WERI-Rb-1 (cell line): ENCODE results near the gene DDI2.

Source experiments
- DNase-seq: peaks from one replicate; pipeline ENCODE4 v3.0.0-alpha.2; 2020
- H3K27ac ChIP-seq: fragments of 250-450 bp; sonication (Bioruptor Pico); 2 replicates; pipeline ENCODE4 v1.5.1; 2020; ENCODE audit warnings: mild to moderate bottlenecking, moderate library complexity
- H3K27me3 ChIP-seq: fragments of 250-450 bp; sonication (Bioruptor Pico); 2 replicates; pipeline ENCODE4 v1.5.1; 2021; ENCODE audit warnings: mild to moderate bottlenecking, low read depth, moderate library complexity; ENCODE audit not compliant: insufficient read depth, severe bottlenecking
- H3K36me3 ChIP-seq: fragments of 250-450 bp; sonication (Bioruptor Pico); 2 replicates; pipeline ENCODE4 v1.5.1; 2020; ENCODE audit warnings: mild to moderate bottlenecking, moderate library complexity
- H3K4me3 ChIP-seq: 2 replicates; pipeline ENCODE4 v1.5.1; 2011; ENCODE audit warnings: low read depth, mild to moderate bottlenecking, control low read depth, low read length
- H3K9me3 ChIP-seq: fragments of 250-450 bp; sonication (Bioruptor Pico); 2 replicates; pipeline ENCODE4 v1.5.1; 2021; ENCODE audit warnings: mild to moderate bottlenecking, moderate library complexity; ENCODE audit not compliant: severe bottlenecking
- TF ChIP-seq, protein P1 (sequence below): IDR thresholded peaks from 2 replicates; pipeline ENCODE4 v1.5.1; 2011; ENCODE audit warnings: low read depth, mild to moderate bottlenecking, control low read depth, inconsistent platforms, low read length

The DDI2 gene

DNA sequence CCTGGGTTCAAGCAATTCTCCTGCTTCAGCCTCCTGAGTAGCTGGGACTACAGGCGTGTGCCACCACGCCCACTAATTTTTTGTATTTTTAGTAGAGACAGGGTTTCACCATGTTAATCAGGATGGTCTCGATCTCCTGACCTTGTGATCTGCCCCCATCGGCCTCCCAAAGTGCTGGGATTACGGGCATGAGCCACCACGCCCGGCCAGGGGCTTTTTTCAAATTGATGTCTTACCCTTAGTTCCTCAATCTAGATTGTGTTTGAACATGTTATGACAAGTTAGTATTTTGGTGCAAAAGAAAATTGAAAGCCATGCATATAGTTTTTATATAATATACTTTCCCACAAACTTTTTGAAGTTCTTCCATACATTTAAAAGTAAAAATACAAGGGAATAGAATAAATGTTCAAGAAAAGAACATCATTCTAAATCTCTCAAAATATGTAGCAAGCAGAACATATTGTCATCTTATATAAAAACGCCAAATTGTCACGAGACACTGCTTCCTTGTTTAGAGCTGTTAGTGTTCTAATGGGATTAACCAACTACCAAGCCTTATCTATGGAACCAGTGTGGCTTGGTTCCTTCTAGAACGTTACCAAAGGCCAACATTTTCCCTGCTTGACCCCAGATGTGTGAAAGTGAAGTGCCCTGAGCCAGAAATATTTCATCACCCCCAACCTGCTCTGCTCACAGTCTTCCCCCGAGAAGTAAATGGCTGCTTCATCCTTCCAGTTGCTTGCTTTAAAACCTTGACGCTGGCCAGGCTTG lies 57.3 kb downstream of the DDI2 start:
- H3K27ac ChIP-seq: no peak overlapping the region
- no peak for DNase-seq
- TF ChIP-seq, protein P1, sequence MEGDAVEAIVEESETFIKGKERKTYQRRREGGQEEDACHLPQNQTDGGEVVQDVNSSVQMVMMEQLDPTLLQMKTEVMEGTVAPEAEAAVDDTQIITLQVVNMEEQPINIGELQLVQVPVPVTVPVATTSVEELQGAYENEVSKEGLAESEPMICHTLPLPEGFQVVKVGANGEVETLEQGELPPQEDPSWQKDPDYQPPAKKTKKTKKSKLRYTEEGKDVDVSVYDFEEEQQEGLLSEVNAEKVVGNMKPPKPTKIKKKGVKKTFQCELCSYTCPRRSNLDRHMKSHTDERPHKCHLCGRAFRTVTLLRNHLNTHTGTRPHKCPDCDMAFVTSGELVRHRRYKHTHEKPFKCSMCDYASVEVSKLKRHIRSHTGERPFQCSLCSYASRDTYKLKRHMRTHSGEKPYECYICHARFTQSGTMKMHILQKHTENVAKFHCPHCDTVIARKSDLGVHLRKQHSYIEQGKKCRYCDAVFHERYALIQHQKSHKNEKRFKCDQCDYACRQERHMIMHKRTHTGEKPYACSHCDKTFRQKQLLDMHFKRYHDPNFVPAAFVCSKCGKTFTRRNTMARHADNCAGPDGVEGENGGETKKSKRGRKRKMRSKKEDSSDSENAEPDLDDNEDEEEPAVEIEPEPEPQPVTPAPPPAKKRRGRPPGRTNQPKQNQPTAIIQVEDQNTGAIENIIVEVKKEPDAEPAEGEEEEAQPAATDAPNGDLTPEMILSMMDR: no peak
- no peaks in the 10 kb centered on the region for H3K27me3 ChIP-seq
- H3K9me3 ChIP-seq: peaks cover 3% of the 10 kb centered on the region
- no peak overlapping the region for H3K4me3 ChIP-seq
- H3K36me3 ChIP-seq: no peaks in the 10 kb centered on the region

DNA sequence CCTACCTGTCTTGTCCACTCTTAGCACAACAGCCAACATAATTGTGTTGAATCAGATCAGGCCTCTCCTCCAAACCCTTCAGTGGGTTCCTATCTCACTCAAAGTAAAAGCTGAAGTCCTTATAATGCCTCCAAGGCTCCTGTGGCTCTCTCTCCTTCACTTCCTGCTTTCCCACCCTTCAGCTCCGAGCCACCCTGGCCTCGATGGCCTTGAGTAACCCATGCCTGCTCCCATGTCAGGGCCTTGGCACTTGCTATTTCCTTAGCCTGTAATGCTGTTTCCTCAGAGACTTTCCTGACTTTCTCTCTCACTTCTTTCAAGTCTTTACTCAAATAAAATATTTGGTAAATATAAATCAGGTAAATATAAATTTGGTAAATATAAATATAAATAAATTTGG lies 58.8 kb downstream of the DDI2 start:
- H3K36me3 ChIP-seq: no peaks in the 10 kb centered on the region
- no peak overlapping the region for H3K27ac ChIP-seq
- no peak for DNase-seq
- H3K27me3 ChIP-seq: no peaks in the 10 kb centered on the region
- peaks cover 3% of the 10 kb centered on the region for H3K9me3 ChIP-seq
- no peak overlapping the region for H3K4me3 ChIP-seq
- TF ChIP-seq, protein P1: no peak

DNA sequence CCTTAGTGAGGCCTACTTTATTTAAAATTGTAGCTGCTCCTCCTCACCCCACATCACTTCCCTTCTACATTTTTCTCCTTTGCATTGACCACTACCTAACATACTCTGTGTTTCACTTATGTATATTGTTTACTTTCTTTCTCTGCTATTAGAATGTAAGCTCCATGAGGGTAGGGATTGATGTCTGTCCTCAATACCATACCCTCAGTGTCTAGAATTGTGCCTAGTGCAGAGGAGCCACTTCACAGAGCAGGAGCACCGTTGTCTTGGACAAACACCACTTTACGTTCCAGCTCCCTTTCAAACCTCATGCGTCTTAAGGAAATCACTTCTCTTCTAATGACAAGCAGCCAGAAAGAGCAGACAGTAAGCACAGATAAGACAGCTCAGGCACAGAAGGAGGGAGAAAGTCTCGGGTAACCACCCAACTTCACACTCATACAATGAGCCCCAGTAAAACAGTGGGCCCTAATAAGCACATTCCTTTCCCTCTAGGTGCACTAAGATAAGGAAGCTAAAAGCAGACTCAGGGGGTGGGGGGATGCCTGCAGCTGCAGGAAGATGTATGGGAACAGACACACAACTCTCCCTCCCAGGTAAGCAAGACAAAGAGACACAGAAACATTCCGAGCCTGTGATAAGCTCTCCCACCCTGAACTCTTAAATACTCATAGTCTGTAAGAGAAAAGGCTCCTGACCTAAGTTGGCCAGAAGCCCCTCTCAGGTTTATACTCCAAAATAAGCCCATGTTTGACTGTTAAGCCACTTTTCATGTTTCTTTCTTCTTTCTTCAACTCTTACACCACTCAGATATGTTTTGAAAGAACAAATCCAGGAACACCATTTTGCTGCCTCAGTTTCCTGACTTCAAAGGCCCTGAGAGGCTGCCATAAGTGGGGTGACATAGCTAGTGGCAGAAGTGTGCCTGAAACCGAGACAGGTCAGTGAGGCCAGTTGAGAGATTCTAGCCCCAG lies 59.7 kb downstream of the DDI2 start:
- Histone ChIP-seq H3K9me3 (peaks cover 3% of the 10 kb centered on the region), H3K27me3 (no peaks in the 10 kb centered on the region), H3K4me3 (no peak overlapping the region), H3K27ac (no peak overlapping the region), H3K36me3 (no peaks in the 10 kb centered on the region)
- no peak for DNase-seq
- TF ChIP-seq, protein P1: no peak

DNA sequence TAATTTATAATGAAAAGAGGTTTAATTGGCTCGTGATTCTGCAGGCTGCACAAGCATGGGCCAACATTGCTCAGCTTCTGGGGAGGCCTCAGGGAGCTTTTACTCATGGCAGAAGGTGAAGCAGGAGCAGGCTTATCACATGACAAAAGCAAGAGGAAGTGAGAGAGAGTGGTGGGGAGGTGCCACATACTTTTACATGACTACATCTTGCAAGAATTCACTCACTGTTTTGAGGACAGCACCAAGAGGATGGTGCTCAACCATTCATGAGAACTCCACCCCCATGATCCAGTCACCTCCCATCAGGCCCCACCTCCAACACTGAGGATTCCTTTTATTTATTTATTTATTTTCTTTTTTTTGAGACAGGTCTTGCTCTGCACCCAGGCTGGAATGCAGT lies 61.3 kb downstream of the DDI2 start:
- DNase-seq: no peak
- TF ChIP-seq, protein P1: no peak
- H3K4me3 ChIP-seq: no peak overlapping the region
- H3K9me3 ChIP-seq: peaks cover 3% of the 10 kb centered on the region
- H3K27ac ChIP-seq: no peak overlapping the region
- H3K27me3 ChIP-seq: no peaks in the 10 kb centered on the region
- H3K36me3 ChIP-seq: no peaks in the 10 kb centered on the region

DNA sequence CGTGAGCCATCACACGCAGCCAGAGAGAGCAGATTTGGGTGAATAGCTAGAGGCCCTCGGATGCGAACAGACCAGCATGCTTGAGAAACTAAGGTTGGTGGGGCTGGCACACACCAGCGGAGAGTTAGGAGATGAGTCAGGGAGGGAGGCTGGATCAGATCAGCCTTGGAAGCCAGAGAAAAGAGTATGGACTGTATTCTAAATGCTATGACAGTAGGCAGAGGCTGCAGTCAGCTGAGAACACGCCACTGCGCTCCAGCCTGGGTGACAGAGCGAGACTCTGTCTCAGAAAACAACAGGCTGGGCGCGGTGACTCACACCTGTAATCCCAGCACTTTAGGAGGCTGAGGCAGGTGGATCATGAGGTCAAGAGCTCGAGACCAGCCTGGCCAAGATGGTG lies 62.9 kb downstream of the DDI2 start:
- Histone ChIP-seq H3K9me3 (peaks cover 3% of the 10 kb centered on the region), H3K27me3 (no peaks in the 10 kb centered on the region), H3K4me3 (no peak overlapping the region), H3K36me3 (no peaks in the 10 kb centered on the region), H3K27ac (no peak overlapping the region)
- no peak for DNase-seq
- TF ChIP-seq, protein P1: no peak
